GM23248 (cell line): ENCODE data around the gene TARP.

Source experiments
- EZH2 ChIP-seq: fragments of 200-600 bp; sonication (generic); IDR thresholded peaks from 2 replicates; pipeline ENCODE4 v1.6.1; 2018; ENCODE audit warnings: antibody characterized with exemption, mild to moderate bottlenecking; ENCODE audit not compliant: insufficient read depth, poor library complexity, severe bottlenecking
- EZH2phosphoT487 ChIP-seq: fragments of 200-600 bp; sonication (generic); IDR thresholded peaks from 2 replicates; pipeline ENCODE4 v1.6.1; 2018; ENCODE audit warnings: antibody characterized with exemption, moderate library complexity, mild to moderate bottlenecking, low read depth; ENCODE audit not compliant: insufficient read depth

DNA sequence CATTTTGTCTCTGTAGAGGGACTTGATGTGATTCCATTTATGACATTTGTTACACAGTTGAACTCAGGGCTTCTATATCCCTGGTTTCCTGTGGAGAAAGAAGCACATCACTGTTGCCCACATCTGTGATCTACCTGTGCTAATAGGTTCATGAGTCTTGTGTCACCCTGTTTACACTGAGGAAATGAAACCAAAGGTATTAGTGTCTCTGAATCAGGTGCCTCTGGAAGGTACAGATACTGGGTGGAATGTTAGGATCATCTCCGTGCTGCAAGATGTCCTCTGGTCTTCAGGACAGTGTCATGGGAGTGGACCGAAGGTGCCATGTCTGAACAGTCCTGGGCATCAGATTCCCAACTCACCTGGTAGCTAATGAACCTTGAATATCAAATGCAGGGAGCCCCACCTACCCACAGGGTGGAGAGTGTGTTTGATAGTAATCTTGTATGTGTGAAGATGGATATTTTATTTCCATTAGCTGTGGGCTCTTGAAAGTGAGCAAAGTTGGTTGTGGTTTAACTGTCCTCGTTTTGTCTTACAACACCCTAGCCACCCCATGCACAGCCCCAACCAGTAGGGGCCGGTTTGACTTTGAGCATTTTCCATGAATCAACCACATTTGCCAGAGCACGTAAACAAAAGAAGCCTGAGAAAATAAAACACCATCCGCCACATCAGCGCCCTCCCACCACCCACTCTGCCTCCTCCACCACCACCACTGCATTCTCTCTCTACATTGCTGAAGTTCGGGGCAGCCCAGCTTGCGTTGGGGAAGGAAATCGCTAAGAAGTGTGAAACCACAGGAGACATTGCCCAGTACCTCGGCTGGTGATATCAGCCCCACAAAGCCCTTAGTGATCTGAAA is 40.7 kb downstream of the TARP start:
- TF ChIP-seq EZH2 (no peak), EZH2phosphoT487 (no peak)
